H9 (cell line): ENCODE measurements around the gene HGF. TPM values are rescaled to one million over a fixed set of nuclear protein-coding genes. Genes with fewer than 3 reads are reported as not detected.

ENCODE experiments used
- DNase-seq: peaks from one replicate; pipeline ENCODE4 v3.0.0-alpha.2; 2017
- H2AFZ ChIP-seq: one replicate; pipeline ENCODE4 v1.6.1; 2013; ENCODE audit warnings: mild to moderate bottlenecking, low read length, control low read depth, moderate library complexity
- H2AK5ac ChIP-seq: 2 replicates; pipeline ENCODE4 v1.6.1; 2013; ENCODE audit warnings: low read length, control low read depth, mixed read lengths; ENCODE audit not compliant: insufficient read length
- H2BK120ac ChIP-seq: one replicate; pipeline ENCODE4 v1.6.1; 2013; ENCODE audit warnings: low read depth, mild to moderate bottlenecking, low read length, control low read depth, inconsistent platforms; ENCODE audit not compliant: poor library complexity, severe bottlenecking
- H2BK12ac ChIP-seq: 2 replicates; pipeline ENCODE4 v1.6.1; 2013; ENCODE audit warnings: low read length, control low read depth, mixed read lengths, low read depth; ENCODE audit not compliant: insufficient read length
- H2BK15ac ChIP-seq: 2 replicates; pipeline ENCODE4 v1.6.1; 2013; ENCODE audit warnings: low read depth, low read length, control low read depth
- H2BK20ac ChIP-seq: one replicate; pipeline ENCODE4 v1.6.1; 2013; ENCODE audit warnings: low read depth, mild to moderate bottlenecking, low read length, control low read depth, inconsistent platforms; ENCODE audit not compliant: poor library complexity, severe bottlenecking
- H2BK5ac ChIP-seq: 2 replicates; pipeline ENCODE4 v1.6.1; 2013; ENCODE audit warnings: low read length, control low read depth, mixed read lengths; ENCODE audit not compliant: insufficient read length
- H3K14ac ChIP-seq: 2 replicates; pipeline ENCODE4 v1.6.1; 2013; ENCODE audit warnings: low read length, control low read depth; ENCODE audit not compliant: insufficient read depth
- H3K18ac ChIP-seq: 2 replicates; pipeline ENCODE4 v1.6.1; 2013; ENCODE audit warnings: low read depth, mild to moderate bottlenecking, mixed read lengths, low read length, control low read depth; ENCODE audit not compliant: insufficient read length
- H3K23ac ChIP-seq: 2 replicates; pipeline ENCODE4 v1.6.1; 2013; ENCODE audit warnings: low read length, control low read depth, mixed read lengths, low read depth; ENCODE audit not compliant: insufficient read length
- H3K23me2 ChIP-seq: 2 replicates; pipeline ENCODE4 v1.6.1; 2013; ENCODE audit warnings: low read depth, mild to moderate bottlenecking, mixed read lengths, low read length, control low read depth; ENCODE audit not compliant: insufficient read length, poor library complexity, severe bottlenecking
- H3K27ac ChIP-seq: 2 replicates; pipeline ENCODE4 v1.5.1; 2013; ENCODE audit warnings: low read length, control low read depth, mixed read lengths, low read depth; ENCODE audit not compliant: insufficient read length
- H3K27me3 ChIP-seq: 2 replicates; pipeline ENCODE4 v1.6.1; 2013; ENCODE audit warnings: low read length, control low read depth, inconsistent platforms; ENCODE audit not compliant: insufficient read depth
- H3K4ac ChIP-seq: 2 replicates; pipeline ENCODE4 v1.6.1; 2013; ENCODE audit warnings: low read depth, mild to moderate bottlenecking, control low read depth, inconsistent platforms, low read length, moderate library complexity
- H3K4me1 ChIP-seq: 2 replicates; pipeline ENCODE4 v1.6.1; 2013; ENCODE audit warnings: low read length, control low read depth, inconsistent platforms; ENCODE audit not compliant: insufficient read depth
- H3K4me2 ChIP-seq: 2 replicates; pipeline ENCODE4 v1.6.1; 2013; ENCODE audit warnings: low read length, control low read depth, mixed read lengths; ENCODE audit not compliant: insufficient read length, insufficient read depth
- H3K56ac ChIP-seq: 2 replicates; pipeline ENCODE4 v1.6.1; 2013; ENCODE audit warnings: low read depth, mild to moderate bottlenecking, mixed read lengths, low read length, control low read depth; ENCODE audit not compliant: insufficient read length
- H3K79me1 ChIP-seq: 2 replicates; pipeline ENCODE4 v1.6.1; 2013; ENCODE audit warnings: low read depth, mild to moderate bottlenecking, moderate library complexity, low read length, control low read depth, inconsistent platforms; ENCODE audit not compliant: insufficient read depth, poor library complexity, severe bottlenecking
- H3K79me2 ChIP-seq: 2 replicates; pipeline ENCODE4 v1.6.1; 2013; ENCODE audit warnings: low read length, control low read depth, inconsistent platforms; ENCODE audit not compliant: insufficient read depth
- H3K9ac ChIP-seq: 2 replicates; pipeline ENCODE4 v1.6.1; 2013; ENCODE audit warnings: low read length, control low read depth, mixed read lengths; ENCODE audit not compliant: insufficient read length; ENCODE audit errors: extremely low read depth
- H3K9me3 ChIP-seq: one replicate; pipeline ENCODE4 v1.6.1; 2013; ENCODE audit warnings: low read depth, low read length, inconsistent platforms; ENCODE audit not compliant: control insufficient read depth
- H3T11ph ChIP-seq: one replicate; pipeline ENCODE4 v1.6.1; 2013; ENCODE audit warnings: mild to moderate bottlenecking, low read length, control low read depth, inconsistent platforms
- H4K20me1 ChIP-seq: one replicate; pipeline ENCODE4 v1.6.1; 2013; ENCODE audit not compliant: control insufficient read depth, insufficient read length, insufficient read depth
- H4K5ac ChIP-seq: 2 replicates; pipeline ENCODE4 v1.6.1; 2013; ENCODE audit warnings: low read depth, mild to moderate bottlenecking, mixed read lengths, low read length, control low read depth; ENCODE audit not compliant: insufficient read length
- H4K8ac ChIP-seq: replicated peaks from 2 replicates; pipeline ENCODE4 v1.6.1; 2013; ENCODE audit warnings: low read length, control low read depth, mixed read lengths, low read depth; ENCODE audit not compliant: insufficient read length
- H4K91ac ChIP-seq: 2 replicates; pipeline ENCODE4 v1.6.1; 2013; ENCODE audit warnings: low read depth, mild to moderate bottlenecking, moderate library complexity, mixed read lengths, low read length, control low read depth; ENCODE audit not compliant: insufficient read length
- H3K27ac Mint-ChIP-seq, 3 experiments: 2 replicates in 2 of 3; 3 replicates in 1 of 3; pipeline ENCODE4 v1.8.0; 2020 to 2021; ENCODE audit warnings: mixed read lengths in 3 of 3, mild to moderate bottlenecking in 1 of 3, moderate library complexity in 1 of 3
- H3K27me3 Mint-ChIP-seq: 2 replicates; pipeline ENCODE4 v1.8.0; 2021; ENCODE audit warnings: low read depth, mild to moderate bottlenecking, moderate library complexity, mixed read lengths
- H3K36me3 Mint-ChIP-seq, 3 experiments: 2 replicates in 2 of 3; 3 replicates in 1 of 3; pipeline ENCODE4 v1.8.0; 2020 to 2021; ENCODE audit warnings: low read depth in 3 of 3, mixed read lengths in 3 of 3; ENCODE audit not compliant: insufficient read depth in 1 of 3
- H3K4me1 Mint-ChIP-seq, 2 experiments: 2 replicates each; pipeline ENCODE4 v1.8.0; 2020; ENCODE audit warnings: mixed read lengths in 2 of 2
- H3K4me3 Mint-ChIP-seq, 2 experiments: 2 replicates in 1 of 2; 3 replicates in 1 of 2; pipeline ENCODE4 v1.8.0; 2020 to 2021; ENCODE audit warnings: mild to moderate bottlenecking in 2 of 2, mixed read lengths in 2 of 2, moderate library complexity in 1 of 2
- H3K9me3 Mint-ChIP-seq, 2 experiments: 2 replicates in 1 of 2; 3 replicates in 1 of 2; pipeline ENCODE4 v1.8.0; 2020; ENCODE audit warnings: mild to moderate bottlenecking in 2 of 2, mixed read lengths in 2 of 2, moderate library complexity in 1 of 2
- WGBS: extraction: QIAGEN DNeasy Blood & Tissue Kit; methylation state at CpG from one replicate; pipeline ENCODE4 v1.1.7; 2013; ENCODE audit warnings: missing lambda C conversion rate, low lambda C conversion rate, mixed read lengths; ENCODE audit not compliant: insufficient read length; ENCODE audit errors: extremely low coverage; 5-methylcytosine and 5-hydroxymethylcytosine counted together
- total RNA-seq: library from RNA; stranded (reverse); gene quantifications from 2 replicates; pipeline ENCODE4 v1.2.1, GENCODE V29; 2021
- TF ChIP-seq, protein P1 (sequence below): fragments of 200-600 bp; sonication (generic); conservative IDR thresholded peaks from 3 replicates; pipeline ENCODE4 v1.8.0; 2021; ENCODE audit warnings: antibody characterized with exemption, mild to moderate bottlenecking

HGF gene
- total RNA-seq, 1 experiment from 2014 or later: 0.15 TPM

DNA sequence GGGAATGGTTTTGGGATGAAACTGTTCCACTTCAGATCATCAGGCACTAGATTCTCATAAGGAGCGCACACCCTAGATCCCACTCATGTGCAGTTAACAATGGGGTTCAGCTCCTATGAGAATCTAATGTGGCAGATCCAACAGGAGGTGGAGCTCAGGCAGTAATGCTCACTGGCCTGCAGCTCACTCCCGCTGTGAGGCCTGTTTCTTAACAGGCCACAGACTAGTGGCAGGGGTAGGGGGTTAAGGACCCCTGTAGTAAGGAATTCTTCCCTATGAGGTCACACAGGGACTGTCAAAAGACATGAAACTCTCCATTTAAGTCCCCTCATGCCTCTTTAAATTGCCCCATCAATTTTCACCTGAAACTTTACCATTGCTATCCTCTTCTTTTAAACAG, 8.0 kb downstream of the HGF start:
- no peaks in the 10 kb centered on the region for H3K79me2 ChIP-seq
- H3K4me1 ChIP-seq: no peaks in the 10 kb centered on the region
- H2AK5ac ChIP-seq: no peak overlapping the region
- no peak overlapping the region for H3K4ac ChIP-seq
- no peak overlapping the region for H3K27ac ChIP-seq
- H3K14ac ChIP-seq: no peak overlapping the region
- WGBS: no CpG with 5 or more reads among the region's 2 CpGs
- H4K5ac ChIP-seq: no peak overlapping the region
- H3T11ph ChIP-seq: no peak overlapping the region
- H3K27me3 ChIP-seq: no peaks in the 10 kb centered on the region
- H3K23ac ChIP-seq: no peak overlapping the region
- no peak overlapping the region for H2AFZ ChIP-seq
- no peak overlapping the region for H2BK5ac ChIP-seq
- H3K36me3 Mint-ChIP-seq: 0 out of 7 replicates have a peak, but pooled peaks cover 0 to 3% (median 0%) of the 10 kb centered on the region in 3 experiments
- no peaks in the 10 kb centered on the region for H3K9me3 ChIP-seq
- no peak overlapping the region for H2BK12ac ChIP-seq
- H3K4me3 Mint-ChIP-seq: no peak overlapping the region
- H3K56ac ChIP-seq: no peak overlapping the region
- H3K79me1 ChIP-seq: no peaks in the 10 kb centered on the region
- H2BK120ac ChIP-seq: no peak overlapping the region
- H3K4me1 Mint-ChIP-seq: peaks cover 22 to 24% of the 10 kb centered on the region in 2 experiments
- H2BK15ac ChIP-seq: no peak overlapping the region
- no peak overlapping the region for H4K8ac ChIP-seq
- no peak overlapping the region for H3K4me2 ChIP-seq
- H3K27ac Mint-ChIP-seq: 0 out of 7 replicates have a peak overlapping the region, but pooled peaks of 1 of the 3 experiments have one; percentile 51
- peak; percentile 60 for DNase-seq
- peaks cover 2% of the 10 kb centered on the region; the same call in 1 of the 2 replicates for H3K27me3 Mint-ChIP-seq
- no peak overlapping the region for H2BK20ac ChIP-seq
- H3K9ac ChIP-seq: no peak overlapping the region
- H3K23me2 ChIP-seq: no peaks in the 10 kb centered on the region
- no peak overlapping the region for H3K18ac ChIP-seq
- H4K91ac ChIP-seq: no peak overlapping the region
- H3K9me3 Mint-ChIP-seq: no peaks in the 10 kb centered on the region; a peak in 1 of 5 replicates
- TF ChIP-seq, protein P1, sequence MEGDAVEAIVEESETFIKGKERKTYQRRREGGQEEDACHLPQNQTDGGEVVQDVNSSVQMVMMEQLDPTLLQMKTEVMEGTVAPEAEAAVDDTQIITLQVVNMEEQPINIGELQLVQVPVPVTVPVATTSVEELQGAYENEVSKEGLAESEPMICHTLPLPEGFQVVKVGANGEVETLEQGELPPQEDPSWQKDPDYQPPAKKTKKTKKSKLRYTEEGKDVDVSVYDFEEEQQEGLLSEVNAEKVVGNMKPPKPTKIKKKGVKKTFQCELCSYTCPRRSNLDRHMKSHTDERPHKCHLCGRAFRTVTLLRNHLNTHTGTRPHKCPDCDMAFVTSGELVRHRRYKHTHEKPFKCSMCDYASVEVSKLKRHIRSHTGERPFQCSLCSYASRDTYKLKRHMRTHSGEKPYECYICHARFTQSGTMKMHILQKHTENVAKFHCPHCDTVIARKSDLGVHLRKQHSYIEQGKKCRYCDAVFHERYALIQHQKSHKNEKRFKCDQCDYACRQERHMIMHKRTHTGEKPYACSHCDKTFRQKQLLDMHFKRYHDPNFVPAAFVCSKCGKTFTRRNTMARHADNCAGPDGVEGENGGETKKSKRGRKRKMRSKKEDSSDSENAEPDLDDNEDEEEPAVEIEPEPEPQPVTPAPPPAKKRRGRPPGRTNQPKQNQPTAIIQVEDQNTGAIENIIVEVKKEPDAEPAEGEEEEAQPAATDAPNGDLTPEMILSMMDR: 0 out of 3 replicates have a peak, but pooled peaks have one; percentile 10
- H4K20me1 ChIP-seq: no peaks in the 10 kb centered on the region
